DOHH2 (cell line): ENCODE data around the gene GAGE2A.

Experiments used
- CTCF ChIP-seq: fragments of 200-600 bp; sonication (generic); IDR thresholded peaks from one replicate; pipeline ENCODE4 v1.5.1; 2014; ENCODE audit warnings: antibody characterized with exemption, mild to moderate bottlenecking, low read depth, low read length; ENCODE audit not compliant: poor library complexity, severe bottlenecking
- EZH2phosphoT487 ChIP-seq: fragments of 200-600 bp; sonication (generic); IDR thresholded peaks from 2 replicates; pipeline ENCODE4 v1.6.1; 2017; ENCODE audit warnings: borderline replicate concordance, mild to moderate bottlenecking, antibody characterized with exemption, low read length, moderate library complexity, mixed read lengths

GRCh38 chrX:49618574-49618973, 29.3 kb downstream of the GAGE2A start:
- TF ChIP-seq CTCF (no peak), EZH2phosphoT487 (no peak)
